ENCODE results near the gene SLC5A8. TPM values are rescaled to one million over a fixed set of nuclear protein-coding genes. Genes with fewer than 3 reads are reported as not detected.
"Not testable (repeated sequence)": the region's sequence is repeated elsewhere in the genome, so short reads cannot be mapped to it uniquely, and the experiment has no call there.

Gene SLC5A8
- total RNA-seq, 1 donor from 2014 or later, result not detected

- no peak for DNase-seq (ENCODE audit: low spot score)
- intact Hi-C loops (cut with DNase I), result no loop called here
These were observed 35.5 kb downstream of the SLC5A8 start for GRCh38 chr12:101174541-101174940.

GRCh38 chr12:101173197-101173749, 36.8 kb downstream of the SLC5A8 start:
- intact Hi-C loops (cut with DNase I), result no loop called here
- DNase-seq (ENCODE audit: low spot score), result no peak

GRCh38 chr12:101172316-101172715, 37.7 kb downstream of the SLC5A8 start:
- intact Hi-C loops (cut with DNase I), result no loop called here
- DNase-seq (ENCODE audit: low spot score), result no peak

DNA sequence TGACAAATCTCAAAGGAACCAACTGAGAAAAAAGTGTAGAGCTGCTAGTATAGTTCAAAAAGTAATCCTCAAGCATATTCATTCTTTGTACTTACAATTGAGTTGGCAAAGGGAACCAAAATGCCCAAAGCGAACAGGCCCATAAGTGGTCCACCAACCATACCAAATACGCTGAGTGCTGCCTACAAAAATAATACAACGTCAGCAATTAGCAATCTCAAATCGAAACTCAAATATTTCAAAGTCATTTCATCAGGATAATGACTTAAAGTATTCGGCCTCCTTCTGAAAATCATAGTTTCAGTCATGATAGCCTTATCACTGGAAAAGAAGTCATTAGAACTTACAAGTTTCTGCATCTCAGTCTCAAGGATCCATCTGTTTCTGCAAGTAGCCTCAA, 42.0 kb downstream of the SLC5A8 start:
- intact Hi-C loops (cut with DNase I), result no loop called here
- DNase-seq (ENCODE audit: low spot score), result no peak

- intact Hi-C loops (cut with DNase I), result no loop called here
- DNase-seq (ENCODE audit: low spot score), result no peak
These were observed 43.2 kb downstream of the SLC5A8 start for GRCh38 chr12:101166866-101167265.

- intact Hi-C loops (cut with DNase I), result no loop called here
- DNase-seq (ENCODE audit: low spot score), result no peak
These were observed 44.7 kb downstream of the SLC5A8 start for GRCh38 chr12:101165319-101165718.

DNA sequence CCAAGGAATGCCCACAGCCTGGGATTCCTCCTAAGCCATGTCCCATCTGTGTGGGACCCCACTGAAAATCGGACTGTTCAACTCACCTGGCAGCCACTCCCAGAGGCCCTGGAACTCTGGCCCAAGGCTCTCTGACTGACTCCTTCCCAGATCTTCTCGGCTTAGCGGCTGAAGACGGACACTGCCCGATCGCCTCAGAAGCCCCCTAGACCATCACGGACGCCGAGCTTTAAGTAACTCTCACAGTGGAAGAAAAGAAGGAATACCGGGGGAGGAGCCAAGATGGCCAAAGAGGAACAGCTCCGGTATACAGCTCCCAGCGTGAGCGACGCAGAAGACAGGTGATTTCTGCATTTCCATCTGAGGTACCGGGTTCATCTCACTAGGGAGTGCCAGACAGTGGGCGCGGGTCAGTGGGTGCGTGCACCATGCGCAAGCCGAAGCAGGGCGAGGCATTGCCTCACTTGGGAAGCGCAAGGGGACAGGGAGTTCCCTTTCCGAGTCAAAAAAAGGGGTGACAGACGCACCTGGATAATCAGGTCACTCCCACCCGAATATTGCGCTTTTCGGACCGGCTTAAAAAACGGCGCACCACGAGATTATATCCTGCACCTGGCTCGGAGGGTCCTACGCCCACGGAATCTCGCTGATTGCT, 64.1 kb downstream of the SLC5A8 start:
- intact Hi-C loops (cut with DNase I); DNase-seq (ENCODE audit: low spot score): not testable (repeated sequence)

- no peak for DNase-seq (ENCODE audit: low spot score)
- intact Hi-C loops (cut with DNase I), result no loop called here
These were observed 82.4 kb downstream of the SLC5A8 start for GRCh38 chr12:101127521-101128219.

DNA sequence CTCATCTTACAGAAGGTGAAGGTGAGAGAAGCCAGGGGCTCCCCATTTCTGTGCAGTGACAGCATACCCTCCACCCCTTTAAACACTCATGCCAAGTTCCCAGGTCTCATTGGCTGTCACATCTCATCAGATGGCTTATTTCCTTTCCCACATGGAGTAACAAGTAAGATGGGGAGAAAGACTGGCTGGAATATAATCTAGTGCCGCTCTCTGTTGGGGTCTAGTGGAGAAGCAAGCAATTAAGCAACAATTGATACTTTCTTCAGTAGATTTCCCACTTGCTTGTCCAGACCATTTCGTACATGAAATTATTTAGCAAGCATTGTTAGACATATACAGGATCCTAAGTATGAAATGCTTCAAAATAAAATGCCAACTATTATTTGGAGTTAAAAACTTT, 92.2 kb downstream of the SLC5A8 start:
- DNase-seq (ENCODE audit: low spot score), result no peak
- intact Hi-C loops (cut with DNase I), result no loop called here

GRCh38 chr12:101116911-101117310, 93.1 kb downstream of the SLC5A8 start:
- no peak for DNase-seq (ENCODE audit: low spot score)
- intact Hi-C loops (cut with DNase I), result no loop called here

GRCh38 chr12:101115326-101115725, 94.7 kb downstream of the SLC5A8 start:
- intact Hi-C loops (cut with DNase I), result no loop called here
- no peak for DNase-seq (ENCODE audit: low spot score)

GRCh38 chr12:101111441-101111840, 98.6 kb downstream of the SLC5A8 start:
- no peak for DNase-seq (ENCODE audit: low spot score)
- intact Hi-C loops (cut with DNase I), result no loop called here

- intact Hi-C loops (cut with DNase I), result no loop called here
- DNase-seq (ENCODE audit: low spot score), result no peak
These were observed 99.2 kb downstream of the SLC5A8 start for GRCh38 chr12:101110866-101111265.

DNA sequence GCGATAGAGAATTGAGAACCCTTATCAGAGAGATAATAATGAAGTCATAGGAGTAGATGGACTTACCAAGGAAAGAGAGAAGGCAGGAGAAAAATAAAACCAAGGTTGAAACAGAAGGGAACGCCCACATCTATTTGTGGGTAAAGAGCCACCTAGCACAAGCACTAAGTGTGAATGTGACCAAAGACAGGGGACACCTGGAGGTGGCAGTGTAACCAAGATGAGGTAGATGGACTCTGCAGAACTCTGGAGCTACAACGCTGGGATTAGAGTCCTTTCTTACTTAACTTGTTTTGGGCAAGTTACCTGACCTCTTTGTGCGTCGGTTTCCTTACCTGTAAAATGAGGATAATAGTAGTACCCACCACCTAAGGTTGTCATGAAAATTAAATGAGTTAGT, 101.9 kb downstream of the SLC5A8 start:
- intact Hi-C loops (cut with DNase I), result no loop called here

DNA sequence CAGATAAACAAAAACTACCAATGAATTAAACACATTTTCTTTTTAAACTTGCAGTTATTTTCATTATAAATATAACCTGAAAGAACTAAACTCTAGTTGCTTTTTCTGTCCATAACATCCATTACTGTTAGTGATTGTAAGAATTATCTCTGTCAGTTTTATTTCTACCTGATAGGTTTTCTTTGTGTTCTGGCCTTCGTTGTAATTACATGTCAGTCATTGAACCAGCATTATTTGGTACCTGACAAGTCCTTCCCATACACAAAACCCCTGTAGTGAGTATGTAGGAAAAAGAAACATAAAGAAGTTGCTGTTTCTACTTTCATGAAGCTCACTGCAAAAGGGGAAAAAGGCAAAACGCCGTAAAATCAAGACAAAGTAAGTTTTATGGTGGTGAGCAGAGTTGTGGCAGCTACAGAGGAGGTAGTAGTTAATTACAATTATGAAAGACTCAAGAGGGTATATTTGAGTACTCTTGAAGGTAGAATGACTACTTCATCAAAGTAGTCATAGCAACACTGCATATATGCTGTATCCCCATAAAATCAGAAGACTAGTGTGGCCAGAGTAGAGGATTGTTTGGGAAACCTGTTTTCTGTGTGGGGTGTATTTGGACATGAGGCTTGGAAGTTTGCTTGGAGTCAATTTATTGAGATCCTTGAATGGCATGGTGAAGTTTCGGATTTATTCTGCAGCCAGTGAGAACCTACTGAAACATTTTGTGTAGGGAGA, 102.8 kb downstream of the SLC5A8 start:
- intact Hi-C loops (cut with DNase I), result no loop called here
- no peak for DNase-seq (ENCODE audit: low spot score)

More for the DNA sequence above, 101.9 kb downstream of the SLC5A8 start:
- no peak for DNase-seq (ENCODE audit: low spot score)

Other genes starting within 250 kb of the SLC5A8 start
- 7.6 TPM for gene UTP20, start 69.9 kb upstream of the SLC5A8 start, total RNA-seq
- 92.6 TPM for gene ARL1, start 197.5 kb upstream of the SLC5A8 start, total RNA-seq